Activated CD8-positive, alpha-beta memory T cell treated with anti-CD3 and anti-CD28 coated beads for 1 hour (primary cell): ENCODE data around the gene IPO5.

ENCODE experiments used
- DNase-seq, 2 donors: peaks; one replicate each; pipeline ENCODE4 v3.0.0-alpha.2; 2020; ENCODE audit warnings: low read depth in 1 of 2; ENCODE audit errors: extremely low read depth in 1 of 2

The IPO5 gene

DNA sequence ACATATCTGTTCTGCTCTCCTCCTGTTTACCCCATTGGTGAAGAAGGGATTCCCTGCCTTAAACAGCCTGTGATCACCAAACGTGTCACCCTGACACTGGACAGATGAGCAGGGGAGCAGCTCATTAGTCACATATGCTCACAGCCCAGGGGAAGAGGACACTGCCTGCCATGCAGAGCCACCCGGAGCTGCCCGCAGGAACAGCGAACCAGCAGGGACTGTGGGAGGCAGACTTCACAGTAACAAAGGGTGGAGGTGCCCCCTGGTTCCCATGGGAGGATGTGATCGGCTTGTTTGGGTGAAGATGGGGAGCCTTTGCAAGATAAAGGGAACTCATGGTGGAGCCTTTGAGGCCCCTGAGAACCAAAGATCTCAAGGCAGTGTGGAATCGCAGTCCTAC, 100.8 kb downstream of the IPO5 start:
- no peak for DNase-seq

DNA sequence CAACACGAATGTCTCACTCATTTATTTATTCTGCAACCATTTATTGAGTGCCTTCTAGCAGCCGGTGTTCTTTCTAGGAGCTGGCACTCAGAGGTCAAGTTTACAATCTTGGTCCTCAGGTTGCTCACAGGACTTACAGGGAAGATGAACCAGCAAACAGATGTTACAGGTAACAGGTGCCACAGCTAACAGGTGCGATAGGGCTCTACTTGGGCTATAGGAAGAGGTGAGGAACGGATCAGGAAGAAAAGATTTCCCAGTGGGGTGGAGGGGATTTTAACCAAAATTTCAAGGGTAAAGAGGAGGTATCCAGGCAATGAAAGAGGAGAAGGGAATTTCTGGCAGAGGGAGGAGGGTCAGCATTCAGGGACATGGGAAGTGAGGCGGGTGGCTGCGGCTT, 102.1 kb downstream of the IPO5 start:
- DNase-seq, result no peak

DNA sequence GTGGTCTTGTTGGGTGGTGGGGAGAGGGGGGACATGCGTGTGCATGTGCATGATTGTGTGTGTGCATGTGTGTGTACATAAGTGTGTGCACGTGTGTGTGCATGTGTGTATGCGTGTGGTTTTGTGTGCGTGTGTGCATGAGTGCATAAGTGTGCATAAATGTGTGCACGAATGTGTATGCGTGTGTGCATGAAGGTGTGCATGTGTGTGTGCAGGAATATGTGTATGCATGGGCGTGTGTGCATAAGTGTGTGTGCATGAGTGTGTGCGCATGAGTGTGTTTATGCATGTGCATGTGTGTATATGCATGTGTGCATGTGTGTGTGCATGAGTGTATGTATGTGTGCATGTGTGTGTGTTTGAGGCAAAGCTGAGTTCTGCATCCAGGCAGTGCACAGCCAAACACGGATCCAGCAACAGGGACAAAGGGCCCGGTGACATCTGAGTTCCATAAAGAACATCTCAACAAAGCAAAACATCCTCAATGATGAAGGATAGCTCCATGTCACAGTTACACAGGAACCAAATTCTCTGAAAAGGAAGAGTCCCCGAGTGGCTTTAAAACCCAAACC, 103.5 kb downstream of the IPO5 start:
- no peak for DNase-seq

DNA sequence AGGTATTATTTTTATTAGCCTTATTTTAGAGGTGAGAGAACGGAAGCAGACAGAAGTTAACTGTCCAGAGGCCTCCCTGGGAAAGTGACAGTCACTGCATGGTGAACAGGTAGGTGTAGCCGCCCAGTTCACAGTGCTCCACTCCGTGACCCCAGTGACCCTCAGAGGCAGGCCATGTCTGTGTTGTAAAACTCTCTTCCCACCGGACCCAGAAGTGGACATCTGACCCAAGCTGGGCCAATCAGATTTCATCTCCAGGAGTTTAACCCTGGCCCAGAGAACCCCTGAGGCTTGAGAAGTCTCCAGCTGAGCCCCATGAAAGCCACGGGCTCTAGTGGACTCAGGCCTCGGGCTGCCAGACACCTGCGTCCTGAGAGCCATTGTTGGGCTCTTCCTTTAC, 105.8 kb downstream of the IPO5 start:
- no peak for DNase-seq

DNA sequence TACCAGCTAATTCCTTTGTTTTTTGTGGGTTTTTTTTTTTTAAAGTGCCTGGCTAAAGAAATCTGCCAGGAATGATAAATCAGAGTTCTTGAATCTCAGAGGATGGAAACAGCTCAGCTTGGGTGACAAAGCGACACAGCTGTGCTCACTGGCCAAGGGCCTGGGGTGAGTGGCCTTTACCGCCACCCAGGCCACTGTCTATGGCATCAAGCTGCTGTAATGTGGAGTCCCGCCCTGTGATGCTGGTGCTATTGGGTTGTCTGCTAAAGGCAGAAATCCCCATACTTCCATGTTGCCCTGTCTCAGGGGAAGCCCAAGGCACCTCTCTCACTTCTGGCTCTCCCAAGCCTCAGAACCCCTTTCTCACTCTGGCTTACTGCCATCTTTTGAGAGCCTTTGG, 106.8 kb downstream of the IPO5 start:
- DNase-seq, result no peak

DNA sequence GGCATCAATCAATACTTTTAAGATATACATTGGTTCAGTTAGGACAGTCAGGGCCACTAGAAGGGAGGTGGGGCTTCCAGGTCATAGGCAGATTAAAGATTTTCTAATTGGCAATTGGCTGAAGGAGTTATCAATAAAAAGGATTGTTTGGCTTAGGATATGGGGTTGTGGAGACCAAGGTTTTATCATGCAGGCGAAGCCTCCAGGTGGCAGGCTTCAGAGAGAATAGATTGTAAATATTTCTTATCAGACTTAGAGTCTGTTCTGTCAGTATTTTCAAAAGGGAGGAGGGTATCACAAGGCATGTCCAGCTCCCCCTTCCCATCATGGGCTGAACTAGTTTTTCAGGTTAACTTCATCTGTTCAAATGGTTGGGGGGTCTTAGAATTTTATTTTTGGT, 112.0 kb downstream of the IPO5 start:
- no peak for DNase-seq

DNA sequence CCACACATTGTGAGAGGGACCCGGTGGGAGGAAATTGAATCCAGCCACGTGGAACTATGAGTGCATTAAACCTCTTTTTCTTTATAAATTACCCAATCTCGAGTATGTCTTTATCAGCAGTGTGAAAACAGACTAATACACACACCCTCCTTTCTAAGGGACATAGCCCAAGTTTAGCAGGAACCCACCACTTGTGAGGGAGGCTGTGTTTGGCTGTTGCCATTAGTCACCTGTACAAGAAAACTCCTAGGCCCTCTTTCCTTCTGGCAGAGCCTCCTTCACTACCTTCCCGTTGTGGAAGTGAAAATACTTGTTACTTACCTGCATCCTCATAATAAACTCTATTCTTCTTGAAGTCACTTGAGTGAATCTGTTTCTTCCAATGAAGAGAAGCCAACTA, 113.2 kb downstream of the IPO5 start:
- DNase-seq, result no peak

DNA sequence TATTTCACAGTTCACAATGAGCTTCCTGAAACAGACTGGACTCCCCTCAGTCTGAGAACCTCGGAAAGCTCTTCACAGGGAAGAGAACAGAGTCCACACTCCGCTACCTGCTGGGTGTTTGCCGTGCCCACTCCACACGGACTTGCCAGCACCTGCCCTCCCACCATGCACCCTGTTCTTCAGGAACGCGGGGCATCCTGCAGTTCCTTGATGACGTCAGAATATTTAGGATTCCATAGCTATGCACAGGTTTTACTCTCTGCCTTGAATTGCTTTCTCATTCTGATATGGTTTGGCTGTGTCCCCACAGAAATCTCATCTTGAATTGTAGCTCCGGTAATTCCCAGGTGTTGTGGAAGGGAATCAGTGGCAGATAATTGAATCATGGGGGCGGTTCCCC, 115.0 kb downstream of the IPO5 start:
- DNase-seq, result no peak

DNA sequence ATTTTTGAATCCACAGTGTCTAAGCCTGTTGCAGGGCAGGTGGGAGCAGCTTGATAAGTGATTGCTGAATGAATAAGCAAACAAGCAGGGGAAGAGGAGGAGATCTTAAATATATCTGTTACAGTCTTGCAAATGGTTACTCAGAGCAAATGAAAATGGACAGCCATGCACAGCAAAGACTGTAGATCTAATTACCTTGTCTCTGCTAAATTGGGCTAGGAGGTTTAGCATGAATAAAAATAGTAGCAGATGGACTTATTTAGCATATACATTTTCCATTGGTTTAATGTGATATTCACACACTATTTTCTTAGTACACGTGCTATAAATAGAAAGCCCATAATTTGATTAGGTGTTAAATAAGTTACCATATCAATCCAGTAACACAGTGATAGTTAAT, 116.5 kb downstream of the IPO5 start:
- DNase-seq, result no peak

DNA sequence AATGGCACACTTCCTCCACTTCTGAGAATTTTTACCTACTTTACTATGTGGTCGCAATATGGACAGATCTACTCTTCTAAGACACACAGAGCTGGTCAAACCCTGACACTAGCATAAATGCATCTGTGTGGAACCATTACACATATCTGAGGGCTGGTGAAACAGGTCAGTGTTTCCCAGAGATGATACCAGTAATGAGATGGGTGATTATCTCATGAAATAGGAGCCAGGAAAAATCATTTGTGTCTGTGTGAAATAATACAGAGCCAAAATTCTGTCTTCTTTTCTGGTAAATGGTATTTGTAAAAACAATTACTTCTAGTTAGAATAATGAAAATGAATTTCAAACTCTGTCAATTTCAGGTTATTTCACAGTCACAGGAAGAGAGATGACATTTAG, 117.8 kb downstream of the IPO5 start:
- DNase-seq, result no peak

DNA sequence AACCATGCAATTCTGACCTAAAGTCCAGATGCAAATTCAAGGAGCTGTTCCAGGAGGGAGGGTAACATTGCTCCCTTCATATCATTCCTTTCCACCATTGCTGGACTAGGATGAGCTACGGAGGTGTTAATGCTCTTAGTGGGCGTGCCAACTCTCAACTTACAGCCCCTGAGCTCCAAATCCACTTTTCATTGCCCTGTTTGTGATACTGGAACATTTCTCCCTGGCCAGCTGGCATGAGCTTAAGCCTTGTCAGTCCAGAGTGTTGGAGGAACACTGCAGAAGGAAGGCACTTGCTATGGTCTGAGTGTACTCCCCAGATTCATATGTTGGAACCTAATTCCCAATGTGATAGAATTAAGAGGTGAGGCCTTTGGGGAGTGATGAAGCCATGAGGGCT, 119.0 kb downstream of the IPO5 start:
- no peak for DNase-seq
